AG08396 (cell line): ENCODE measurements around the gene VPS51.

Experiments used
- DNase-seq: peaks from one replicate; pipeline ENCODE4 v3.0.0; 2012; ENCODE audit warnings: low spot score, mixed read lengths

The VPS51 gene

GRCh38 chr11:65072631-65072966, 23.4 kb upstream of the VPS51 start:
- DNase-seq = no peak

GRCh38 chr11:65077451-65077850, 18.6 kb upstream of the VPS51 start:
- DNase-seq = no peak

- DNase-seq = peak; percentile 43
Observed at GRCh38 chr11:65078151-65078550, 17.9 kb upstream of the VPS51 start.

GRCh38 chr11:65078786-65079342, 17.1 kb upstream of the VPS51 start:
- DNase-seq = no peak

- DNase-seq = no peak
Observed at GRCh38 chr11:65083134-65083833, 12.7 kb upstream of the VPS51 start.

- DNase-seq = peak; percentile 99
Observed at GRCh38 chr11:65083834-65084597, 12.0 kb upstream of the VPS51 start, which contains the start of the genes CDCA5 and ZFPL1. Gene CDCA5 (minus strand): TSS chr11:65084040. CDS start chr11:65083978, 62 bp downstream. Gene ZFPL1 (plus strand): TSS chr11:65084222. CDS start chr11:65084699, 477 bp downstream.

- DNase-seq = no peak
Observed at GRCh38 chr11:65084598-65085375, 11.2 kb upstream of the VPS51 start.

GRCh38 chr11:65085446-65085845, 10.6 kb upstream of the VPS51 start:
- no peak for DNase-seq

GRCh38 chr11:65086809-65087208, 9.2 kb upstream of the VPS51 start:
- no peak for DNase-seq

- no peak for DNase-seq
Observed at GRCh38 chr11:65087216-65087615, 8.8 kb upstream of the VPS51 start.

GRCh38 chr11:65087827-65088226, 8.2 kb upstream of the VPS51 start:
- DNase-seq = no peak

- no peak for DNase-seq
Observed at GRCh38 chr11:65089621-65090020, 6.4 kb upstream of the VPS51 start.

- DNase-seq = no peak
Observed at GRCh38 chr11:65090628-65091027, 5.4 kb upstream of the VPS51 start.

- DNase-seq = no peak
Observed at GRCh38 chr11:65095427-65095826, 587 bp upstream of the VPS51 start.

GRCh38 chr11:65096926-65097325, 912 bp downstream of the VPS51 start:
- no peak for DNase-seq

GRCh38 chr11:65100674-65101350, 4.8 kb downstream of the VPS51 start:
- no peak for DNase-seq

- DNase-seq = no peak
Observed at GRCh38 chr11:65102142-65103095, 6.4 kb downstream of the VPS51 start.

- no peak for DNase-seq
Observed at GRCh38 chr11:65103476-65103875, 7.5 kb downstream of the VPS51 start.

- DNase-seq = no peak
Observed at GRCh38 chr11:65104628-65105027, 8.6 kb downstream of the VPS51 start.

GRCh38 chr11:65107078-65107477, 11.1 kb downstream of the VPS51 start:
- no peak for DNase-seq
